ENCODE measurements around the gene ZSWIM7. TPM values are rescaled to one million over a fixed set of nuclear protein-coding genes. Genes with fewer than 3 reads are reported as not detected.
A peak's percentile ranks its signal among the peaks of the same experiment; 100 is the strongest.

The ZSWIM7 gene
- total RNA-seq, 3 donors from 2014 or later (not counting 1 experiment from before 2014, with no cell fraction given) = 14.6 to 19.0 (median 16.3) TPM

DNA sequence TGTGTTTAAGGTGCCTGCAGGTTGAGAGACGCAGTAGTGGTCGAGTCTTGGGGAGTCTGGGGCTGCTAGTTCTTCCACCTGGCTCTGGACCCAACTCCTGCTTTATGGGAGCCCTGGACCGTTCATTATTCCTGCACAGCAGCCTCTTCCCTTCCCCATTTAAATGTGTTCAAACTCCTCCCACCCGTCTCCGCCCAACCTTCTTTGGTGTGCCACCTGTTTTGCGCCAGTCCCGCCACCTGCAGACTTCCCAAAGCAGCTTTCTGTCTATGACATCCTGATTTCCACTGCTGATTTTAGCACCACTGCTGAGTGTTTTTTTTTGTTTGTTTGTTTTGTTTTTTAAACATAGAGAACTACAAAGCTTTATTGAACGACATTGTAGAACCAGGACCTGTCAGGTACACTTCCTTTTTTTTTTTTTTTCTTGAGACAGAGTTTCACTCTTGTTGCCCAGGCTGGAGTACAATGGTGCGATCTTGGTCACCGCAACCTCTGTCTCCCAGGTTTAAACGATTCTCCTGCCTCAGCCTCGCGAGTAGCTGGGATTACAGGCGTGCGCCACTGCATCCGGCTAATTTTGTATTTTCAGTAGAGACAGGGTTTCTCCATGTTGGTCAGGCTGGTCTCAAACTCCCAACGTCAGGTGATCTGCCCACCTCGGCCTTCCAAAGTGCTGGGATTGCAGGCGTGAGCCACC is 41.7 kb downstream of the ZSWIM7 start:
- Histone ChIP-seq H3K27ac (ENCODE audit: low read length) (no peak overlapping the region), H3K4me1 (ENCODE audit: control insufficient read depth, insufficient read depth, low read length) (peaks cover 9% of the 10 kb centered on the region), H3K36me3 (ENCODE audit: control insufficient read depth, insufficient read depth, low read length) (no peaks in the 10 kb centered on the region), H3K9me3 (ENCODE audit: control insufficient read depth, insufficient read depth, low read length) (no peaks in the 10 kb centered on the region), H3K4me3 (ENCODE audit: low read length) (no peak overlapping the region), H3K27me3 (ENCODE audit: control insufficient read depth, insufficient read depth, low read length) (no peaks in the 10 kb centered on the region)
- ATAC-seq (no peak), DNase-seq (no peak)
- H3K27ac Mint-ChIP-seq = peak overlapping the region in 1 of 2 donors; percentile 63
- peaks cover 7 to 11% of the 10 kb centered on the region in 2 donors for H3K4me1 Mint-ChIP-seq
- H3K9me3 Mint-ChIP-seq = no peaks in the 10 kb centered on the region
- no peaks in the 10 kb centered on the region for H3K36me3 Mint-ChIP-seq
- TF ChIP-seq, protein P1, sequence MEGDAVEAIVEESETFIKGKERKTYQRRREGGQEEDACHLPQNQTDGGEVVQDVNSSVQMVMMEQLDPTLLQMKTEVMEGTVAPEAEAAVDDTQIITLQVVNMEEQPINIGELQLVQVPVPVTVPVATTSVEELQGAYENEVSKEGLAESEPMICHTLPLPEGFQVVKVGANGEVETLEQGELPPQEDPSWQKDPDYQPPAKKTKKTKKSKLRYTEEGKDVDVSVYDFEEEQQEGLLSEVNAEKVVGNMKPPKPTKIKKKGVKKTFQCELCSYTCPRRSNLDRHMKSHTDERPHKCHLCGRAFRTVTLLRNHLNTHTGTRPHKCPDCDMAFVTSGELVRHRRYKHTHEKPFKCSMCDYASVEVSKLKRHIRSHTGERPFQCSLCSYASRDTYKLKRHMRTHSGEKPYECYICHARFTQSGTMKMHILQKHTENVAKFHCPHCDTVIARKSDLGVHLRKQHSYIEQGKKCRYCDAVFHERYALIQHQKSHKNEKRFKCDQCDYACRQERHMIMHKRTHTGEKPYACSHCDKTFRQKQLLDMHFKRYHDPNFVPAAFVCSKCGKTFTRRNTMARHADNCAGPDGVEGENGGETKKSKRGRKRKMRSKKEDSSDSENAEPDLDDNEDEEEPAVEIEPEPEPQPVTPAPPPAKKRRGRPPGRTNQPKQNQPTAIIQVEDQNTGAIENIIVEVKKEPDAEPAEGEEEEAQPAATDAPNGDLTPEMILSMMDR (IDR thresholded peaks at IDR 0.05) = no peak
- WGBS (ENCODE audit: insufficient coverage) = 95% methylated on average over 18 of the region's 19 CpGs
- intact Hi-C loops (cut with micrococcal nuclease) = no loop called here
- peaks cover 0 to 11% of the 10 kb centered on the region in 2 donors for H3K27me3 Mint-ChIP-seq (ENCODE audit: low read depth in 2 of 2)
- no peak overlapping the region for H3K4me3 Mint-ChIP-seq

DNA sequence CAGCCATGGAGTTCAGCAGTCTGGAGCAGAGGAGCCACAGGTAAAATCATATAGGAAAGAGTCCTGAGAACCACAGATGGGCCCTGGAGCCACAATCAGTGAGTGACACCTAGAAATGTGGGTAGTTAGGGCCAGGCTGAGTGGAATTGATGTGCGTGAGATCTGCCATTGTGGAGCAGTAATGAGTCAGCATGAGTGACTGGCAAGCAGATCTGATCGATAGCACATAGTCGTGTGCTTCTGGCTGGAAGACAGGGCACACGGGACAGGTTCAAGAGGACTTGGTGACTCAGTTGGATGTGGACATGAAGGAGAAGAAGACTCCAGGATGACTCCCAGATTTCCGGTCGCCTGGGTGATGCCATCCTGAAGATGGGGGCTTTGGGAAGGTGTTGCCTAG is 42.3 kb downstream of the ZSWIM7 start:
- DNase-seq (no peak), ATAC-seq (no peak)
- Histone ChIP-seq H3K36me3 (ENCODE audit: control insufficient read depth, insufficient read depth, low read length) (no peaks in the 10 kb centered on the region), H3K4me1 (ENCODE audit: control insufficient read depth, insufficient read depth, low read length) (peaks cover 9% of the 10 kb centered on the region), H3K27me3 (ENCODE audit: control insufficient read depth, insufficient read depth, low read length) (no peaks in the 10 kb centered on the region), H3K27ac (ENCODE audit: low read length) (no peak overlapping the region), H3K4me3 (ENCODE audit: low read length) (no peak overlapping the region), H3K9me3 (ENCODE audit: control insufficient read depth, insufficient read depth, low read length) (no peaks in the 10 kb centered on the region)
- peaks cover 7 to 11% of the 10 kb centered on the region in 2 donors for H3K4me1 Mint-ChIP-seq
- no peak overlapping the region for H3K27ac Mint-ChIP-seq
- WGBS (ENCODE audit: insufficient coverage) = 81% methylated on average over 6 of the region's 6 CpGs
- no peaks in the 10 kb centered on the region for H3K36me3 Mint-ChIP-seq
- H3K9me3 Mint-ChIP-seq = no peaks in the 10 kb centered on the region
- no peak overlapping the region for H3K4me3 Mint-ChIP-seq
- intact Hi-C loops (cut with micrococcal nuclease) = no loop called here
- TF ChIP-seq, protein P1 (IDR thresholded peaks at IDR 0.05) = no peak
- H3K27me3 Mint-ChIP-seq (ENCODE audit: low read depth in 2 of 2) = peaks cover 0 to 11% of the 10 kb centered on the region in 2 donors

DNA sequence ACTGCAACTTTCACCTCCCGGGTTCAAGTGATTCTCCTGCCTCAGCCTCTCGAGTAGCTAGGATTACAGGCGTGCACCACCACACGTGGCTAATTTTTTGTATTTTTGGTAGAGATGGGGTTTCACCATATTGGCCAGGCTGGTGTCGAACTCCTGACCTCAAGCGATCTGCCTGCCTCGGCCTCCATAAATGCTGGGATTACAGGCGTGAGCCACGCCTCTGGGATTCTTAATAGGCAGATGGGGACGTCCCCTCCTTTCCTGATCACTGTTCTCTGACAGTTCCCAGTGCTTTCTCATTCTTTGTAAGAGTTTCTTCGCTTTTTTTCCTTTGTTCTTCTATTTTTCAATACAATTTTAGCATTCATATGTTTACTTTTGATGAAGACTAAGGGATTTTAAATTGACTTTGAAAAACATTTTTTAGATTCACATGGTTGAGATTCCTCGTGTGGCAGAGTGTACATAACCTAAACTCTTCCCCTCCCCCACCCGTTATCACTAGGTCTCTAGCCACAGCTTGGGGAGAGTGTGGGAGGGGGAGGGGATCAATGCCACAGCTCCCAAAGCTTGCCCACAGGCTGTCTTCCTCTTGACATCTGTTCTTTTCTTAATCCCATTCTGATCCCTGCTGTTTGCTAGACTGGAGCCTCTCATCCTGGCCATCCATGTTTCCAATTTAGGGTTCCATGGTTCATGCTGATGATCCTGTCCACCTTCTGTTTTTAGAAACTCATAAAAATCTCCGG is 43.5 kb downstream of the ZSWIM7 start:
- intact Hi-C loops (cut with micrococcal nuclease) = no loop called here
- TF ChIP-seq, protein P1 (IDR thresholded peaks at IDR 0.05) = no peak
- no peaks in the 10 kb centered on the region for H3K36me3 Mint-ChIP-seq
- Histone ChIP-seq H3K4me1 (ENCODE audit: control insufficient read depth, insufficient read depth, low read length) (peaks cover 9% of the 10 kb centered on the region), H3K27me3 (ENCODE audit: control insufficient read depth, insufficient read depth, low read length) (no peaks in the 10 kb centered on the region), H3K9me3 (ENCODE audit: control insufficient read depth, insufficient read depth, low read length) (no peaks in the 10 kb centered on the region), H3K36me3 (ENCODE audit: control insufficient read depth, insufficient read depth, low read length) (no peaks in the 10 kb centered on the region), H3K27ac (ENCODE audit: low read length) (no peak overlapping the region), H3K4me3 (ENCODE audit: low read length) (no peak overlapping the region)
- H3K4me3 Mint-ChIP-seq = no peak overlapping the region
- H3K9me3 Mint-ChIP-seq = no peaks in the 10 kb centered on the region
- no peak for DNase-seq
- H3K4me1 Mint-ChIP-seq = peaks cover 7 to 11% of the 10 kb centered on the region in 2 donors
- H3K27me3 Mint-ChIP-seq (ENCODE audit: low read depth in 2 of 2) = peaks cover 0 to 11% of the 10 kb centered on the region in 2 donors
- H3K27ac Mint-ChIP-seq = no peak overlapping the region
- 92% methylated on average over 10 of the region's 14 CpGs for WGBS (ENCODE audit: insufficient coverage)
- ATAC-seq = no peak
